Astrocyte (in vitro differentiated cells and primary cell): ENCODE results near the gene ZNF668.

Experiments used
- EZH2 ChIP-seq: IDR thresholded peaks from 2 replicates; pipeline ENCODE4 v1.6.1; 2012; ENCODE audit warnings: mild to moderate bottlenecking, low read length, inconsistent platforms; ENCODE audit not compliant: insufficient read depth
- TF ChIP-seq, protein P1 (sequence below): IDR thresholded peaks from 2 replicates; pipeline ENCODE4 v1.5.1; 2011; ENCODE audit warnings: low read depth, mild to moderate bottlenecking, inconsistent platforms, low read length, moderate library complexity; ENCODE audit not compliant: insufficient read depth

- TF ChIP-seq, protein P1, sequence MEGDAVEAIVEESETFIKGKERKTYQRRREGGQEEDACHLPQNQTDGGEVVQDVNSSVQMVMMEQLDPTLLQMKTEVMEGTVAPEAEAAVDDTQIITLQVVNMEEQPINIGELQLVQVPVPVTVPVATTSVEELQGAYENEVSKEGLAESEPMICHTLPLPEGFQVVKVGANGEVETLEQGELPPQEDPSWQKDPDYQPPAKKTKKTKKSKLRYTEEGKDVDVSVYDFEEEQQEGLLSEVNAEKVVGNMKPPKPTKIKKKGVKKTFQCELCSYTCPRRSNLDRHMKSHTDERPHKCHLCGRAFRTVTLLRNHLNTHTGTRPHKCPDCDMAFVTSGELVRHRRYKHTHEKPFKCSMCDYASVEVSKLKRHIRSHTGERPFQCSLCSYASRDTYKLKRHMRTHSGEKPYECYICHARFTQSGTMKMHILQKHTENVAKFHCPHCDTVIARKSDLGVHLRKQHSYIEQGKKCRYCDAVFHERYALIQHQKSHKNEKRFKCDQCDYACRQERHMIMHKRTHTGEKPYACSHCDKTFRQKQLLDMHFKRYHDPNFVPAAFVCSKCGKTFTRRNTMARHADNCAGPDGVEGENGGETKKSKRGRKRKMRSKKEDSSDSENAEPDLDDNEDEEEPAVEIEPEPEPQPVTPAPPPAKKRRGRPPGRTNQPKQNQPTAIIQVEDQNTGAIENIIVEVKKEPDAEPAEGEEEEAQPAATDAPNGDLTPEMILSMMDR = no peak
- TF ChIP-seq EZH2 = no peak
These were observed 10.0 kb downstream of the ZNF668 start for GRCh38 chr16:31063843-31064611.
